Choroid plexus epithelial cell (primary cell): ENCODE data around the gene ARSA.

Experiments
- DNase-seq: peaks from one replicate; pipeline ENCODE4 v3.0.0-alpha.2; 2010; ENCODE audit warnings: low read depth
- H3K4me3 ChIP-seq: 2 replicates; pipeline ENCODE4 v1.5.1; 2011; ENCODE audit warnings: low read depth, mild to moderate bottlenecking, control low read depth, low read length, moderate library complexity
- TF ChIP-seq, protein P1 (sequence below): conservative IDR thresholded peaks from 2 replicates; pipeline ENCODE4 v1.5.1; 2011; ENCODE audit warnings: low read depth, mild to moderate bottlenecking, control low read depth, inconsistent platforms, low read length, moderate library complexity

ARSA gene

DNA sequence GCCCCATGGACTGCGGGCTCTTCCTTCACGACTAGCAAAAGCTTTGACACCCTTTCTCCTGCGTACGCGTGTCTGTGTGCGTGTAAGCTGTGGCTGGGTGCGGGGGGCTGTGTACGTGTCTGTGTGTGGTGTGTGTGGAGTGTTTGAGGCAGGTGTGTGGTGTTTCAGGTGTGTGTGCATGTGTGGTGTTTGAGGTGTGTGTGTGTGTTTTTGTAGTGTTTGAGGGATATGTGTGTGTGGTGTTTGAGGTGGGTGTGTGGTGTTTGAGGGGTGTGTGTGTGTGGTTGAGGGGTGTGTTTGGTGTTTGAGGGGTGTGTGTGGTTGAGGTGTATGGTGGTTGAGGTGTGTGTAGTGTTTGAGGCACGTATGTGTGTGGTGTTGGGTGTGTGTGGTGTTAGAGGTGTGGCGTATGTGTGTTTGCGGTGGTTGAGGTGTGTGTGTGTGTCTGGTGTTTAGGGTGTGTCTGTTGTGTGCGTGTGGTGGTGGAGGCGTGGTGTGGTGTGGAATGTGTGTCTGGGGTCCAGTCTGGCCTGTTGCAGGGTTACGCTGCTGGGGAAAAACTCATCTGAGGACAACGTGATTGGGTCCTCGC is 687 bp upstream of the ARSA start:
- peak overlapping the region; percentile 85 for H3K4me3 ChIP-seq
- TF ChIP-seq, protein P1, sequence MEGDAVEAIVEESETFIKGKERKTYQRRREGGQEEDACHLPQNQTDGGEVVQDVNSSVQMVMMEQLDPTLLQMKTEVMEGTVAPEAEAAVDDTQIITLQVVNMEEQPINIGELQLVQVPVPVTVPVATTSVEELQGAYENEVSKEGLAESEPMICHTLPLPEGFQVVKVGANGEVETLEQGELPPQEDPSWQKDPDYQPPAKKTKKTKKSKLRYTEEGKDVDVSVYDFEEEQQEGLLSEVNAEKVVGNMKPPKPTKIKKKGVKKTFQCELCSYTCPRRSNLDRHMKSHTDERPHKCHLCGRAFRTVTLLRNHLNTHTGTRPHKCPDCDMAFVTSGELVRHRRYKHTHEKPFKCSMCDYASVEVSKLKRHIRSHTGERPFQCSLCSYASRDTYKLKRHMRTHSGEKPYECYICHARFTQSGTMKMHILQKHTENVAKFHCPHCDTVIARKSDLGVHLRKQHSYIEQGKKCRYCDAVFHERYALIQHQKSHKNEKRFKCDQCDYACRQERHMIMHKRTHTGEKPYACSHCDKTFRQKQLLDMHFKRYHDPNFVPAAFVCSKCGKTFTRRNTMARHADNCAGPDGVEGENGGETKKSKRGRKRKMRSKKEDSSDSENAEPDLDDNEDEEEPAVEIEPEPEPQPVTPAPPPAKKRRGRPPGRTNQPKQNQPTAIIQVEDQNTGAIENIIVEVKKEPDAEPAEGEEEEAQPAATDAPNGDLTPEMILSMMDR, result no peak
- no peak for DNase-seq

DNA sequence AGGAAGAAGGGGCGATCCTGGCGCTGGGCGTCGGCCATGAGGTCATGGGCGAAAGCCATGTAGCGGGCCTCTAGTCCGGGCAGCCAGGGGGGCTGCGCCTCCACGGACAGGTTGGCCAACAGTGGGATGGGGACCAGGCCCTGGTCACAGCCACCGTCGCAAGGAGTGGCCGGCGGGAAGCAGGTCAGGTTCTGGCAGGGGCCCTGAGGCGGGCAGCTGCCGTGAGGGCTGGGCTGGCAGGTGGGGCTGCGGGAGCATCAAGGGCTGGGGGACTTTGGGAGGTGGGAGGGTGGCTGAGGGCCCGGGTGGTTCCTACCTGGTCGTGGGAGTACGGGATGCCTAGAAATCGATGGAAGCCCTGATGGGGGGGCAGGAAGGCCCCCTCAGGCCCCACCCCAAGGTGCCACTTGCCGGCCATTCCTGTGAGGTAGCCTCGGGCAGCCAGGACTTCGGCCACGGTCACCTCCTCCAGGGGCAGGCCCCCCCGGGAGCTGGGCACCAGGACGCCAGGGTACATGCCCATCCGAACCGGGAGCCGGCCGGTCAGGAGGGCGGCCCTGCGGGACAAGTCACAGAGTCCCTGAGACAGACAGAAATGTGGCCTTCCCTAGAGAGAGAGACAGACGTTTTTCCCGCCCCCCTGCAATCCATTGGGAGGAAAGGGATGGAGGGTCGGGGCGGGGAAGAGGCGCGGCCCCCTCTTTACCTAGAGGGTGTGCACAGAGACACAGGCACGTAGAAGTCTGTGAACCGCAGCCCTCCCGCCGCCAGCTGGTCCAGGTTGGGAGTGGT is 906 bp downstream of the ARSA start:
- DNase-seq, result no peak
- peak overlapping the region; percentile 85 for H3K4me3 ChIP-seq
- TF ChIP-seq, protein P1, result no peak

DNA sequence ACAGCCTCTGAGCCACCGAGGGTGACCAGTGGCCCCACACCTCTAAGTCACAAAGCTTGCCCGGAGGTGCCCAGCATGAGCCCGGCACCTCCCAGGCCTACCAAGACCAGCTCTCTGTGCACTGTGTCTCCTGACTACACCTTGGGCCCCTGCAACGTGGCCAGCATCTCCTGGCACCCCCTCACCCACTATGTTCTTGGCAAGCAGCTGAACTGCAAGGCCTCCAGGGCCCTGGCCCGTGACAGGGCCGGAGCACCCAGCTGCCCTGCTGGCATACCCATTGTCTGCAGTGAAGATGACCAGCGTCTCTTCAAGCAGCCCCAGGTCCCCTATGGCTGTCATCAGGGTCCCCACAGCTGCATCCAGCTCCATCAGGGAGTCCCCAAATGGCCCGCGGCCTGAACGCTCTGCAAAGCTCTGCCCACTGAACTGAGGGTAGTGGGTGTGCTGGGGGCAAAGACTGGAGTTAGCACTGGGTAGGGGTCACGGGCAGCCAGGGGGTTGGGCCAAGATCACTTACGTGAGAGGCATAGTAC is 1.6 kb downstream of the ARSA start:
- DNase-seq, result no peak
- TF ChIP-seq, protein P1, result no peak
- H3K4me3 ChIP-seq, result no peak overlapping the region

DNA sequence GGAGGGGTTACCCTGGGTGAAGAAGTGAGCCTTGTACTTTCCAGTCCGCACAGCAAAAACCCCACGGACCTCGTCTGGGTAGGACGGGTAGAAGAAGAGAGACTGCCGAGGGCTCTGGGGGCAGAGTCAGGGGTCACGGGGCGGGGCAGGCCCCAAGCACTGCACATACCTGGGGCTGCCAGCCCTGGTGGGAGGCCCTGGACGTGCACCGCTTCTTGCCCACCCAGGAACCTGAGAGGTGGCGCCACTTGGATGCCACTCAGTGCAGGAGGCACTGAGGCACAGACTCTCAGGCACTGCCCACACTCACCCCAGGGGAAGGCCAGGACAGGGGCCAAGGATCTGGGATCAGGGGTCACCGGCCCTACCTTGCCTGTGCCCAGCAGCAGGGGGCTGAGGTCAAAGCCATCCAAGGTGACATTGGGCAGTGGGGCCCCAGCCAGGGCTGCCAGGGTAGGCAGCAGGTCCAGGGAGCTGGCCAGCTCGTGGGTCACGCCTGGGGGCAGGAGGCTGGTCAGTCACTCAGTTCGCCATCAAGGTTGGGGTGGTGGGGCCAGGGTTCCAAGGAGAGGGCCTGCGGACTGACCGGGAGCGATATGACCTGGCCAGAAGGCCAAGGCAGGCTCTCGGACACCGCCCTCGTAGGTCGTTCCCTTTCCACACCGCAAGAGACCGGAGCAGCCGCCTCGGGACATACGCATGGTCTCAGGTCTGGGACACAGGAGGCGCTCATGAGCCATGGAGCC is 2.2 kb downstream of the ARSA start:
- DNase-seq, result no peak
- TF ChIP-seq, protein P1, result no peak
- H3K4me3 ChIP-seq, result no peak overlapping the region

DNA sequence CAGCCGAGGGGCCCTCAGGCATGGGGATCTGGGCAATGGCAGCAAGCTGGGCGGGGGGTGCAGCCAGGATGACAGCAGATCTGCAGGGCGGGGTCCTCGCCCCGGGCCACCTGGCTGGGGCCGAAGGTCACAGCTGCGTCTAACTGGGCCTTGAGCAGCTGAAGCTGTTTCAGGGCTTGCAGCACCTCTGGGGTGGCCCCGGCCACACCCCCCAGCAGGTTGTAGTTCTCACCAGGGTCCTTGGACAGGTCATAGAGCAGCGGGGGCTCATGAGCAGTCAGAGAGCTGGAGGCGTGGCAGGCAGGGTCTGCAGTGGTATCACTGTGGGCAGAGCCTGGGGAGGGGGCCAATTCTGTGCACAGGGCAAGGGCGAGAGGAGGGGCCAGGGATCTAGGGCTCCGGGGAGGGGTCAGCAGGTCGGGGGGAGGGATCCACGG is 2.8 kb downstream of the ARSA start:
- TF ChIP-seq, protein P1, result no peak
- DNase-seq, result no peak
- H3K4me3 ChIP-seq, result no peak overlapping the region

DNA sequence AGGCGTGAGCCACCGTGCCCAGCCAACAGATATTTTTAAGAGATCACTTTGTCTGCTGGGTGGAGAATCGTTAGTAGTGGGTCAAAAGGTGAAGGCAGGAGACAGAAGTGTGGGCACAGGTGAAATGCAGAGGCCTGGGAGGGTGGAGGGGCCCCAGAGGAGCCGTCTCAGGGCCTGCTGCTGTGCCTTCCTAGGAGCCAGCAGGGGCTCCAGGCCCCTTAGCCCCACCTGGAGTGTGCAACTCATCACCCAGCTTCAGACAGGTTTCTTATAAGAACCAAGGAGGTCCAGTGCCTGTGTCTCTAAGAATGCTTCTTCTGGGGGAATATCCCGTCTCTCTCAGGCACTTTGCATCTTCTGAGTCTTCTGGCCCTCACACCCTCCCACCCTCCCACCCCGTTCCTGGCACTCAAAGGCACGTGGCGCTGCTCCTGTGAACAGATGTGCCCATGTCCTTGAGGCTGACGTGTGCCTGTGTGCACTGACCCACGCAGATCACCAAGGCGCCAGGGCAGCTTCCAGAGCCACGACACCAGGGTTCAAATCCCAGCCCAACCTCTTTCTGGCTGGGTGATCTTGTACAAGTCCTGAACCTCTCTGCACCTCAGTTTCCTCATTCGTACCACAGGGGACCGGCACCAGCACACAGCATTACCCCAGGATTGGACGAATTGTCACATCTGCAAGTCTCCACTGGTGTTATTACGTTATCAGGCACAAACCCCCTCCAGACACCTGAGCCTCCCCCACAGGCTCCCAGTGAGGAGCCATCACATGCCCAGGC is 3.4 kb downstream of the ARSA start:
- no peak overlapping the region for H3K4me3 ChIP-seq
- TF ChIP-seq, protein P1, result no peak
- DNase-seq, result no peak
